Measurements from ENCODE around the gene HEBP2.

- TF ChIP-seq CTCF (IDR thresholded peaks at IDR 0.05) (no peak), POLR2A (IDR thresholded peaks at IDR 0.05) (no peak), POLR2AphosphoS5 (IDR thresholded peaks at IDR 0.05) (no peak)
Measured at GRCh38 chr6:138387577-138388368, 16.2 kb upstream of the HEBP2 start.

Data from sigmoid colon (tissue), 4 donors.